Measurements from ENCODE around the gene PRIMA1. TPM values are rescaled to one million over a fixed set of nuclear protein-coding genes. Genes with fewer than 3 reads are reported as not detected.

PRIMA1 gene
- polyA plus RNA-seq, 3 donors: 0.69 to 7.9 (median 3.4) TPM

DNA sequence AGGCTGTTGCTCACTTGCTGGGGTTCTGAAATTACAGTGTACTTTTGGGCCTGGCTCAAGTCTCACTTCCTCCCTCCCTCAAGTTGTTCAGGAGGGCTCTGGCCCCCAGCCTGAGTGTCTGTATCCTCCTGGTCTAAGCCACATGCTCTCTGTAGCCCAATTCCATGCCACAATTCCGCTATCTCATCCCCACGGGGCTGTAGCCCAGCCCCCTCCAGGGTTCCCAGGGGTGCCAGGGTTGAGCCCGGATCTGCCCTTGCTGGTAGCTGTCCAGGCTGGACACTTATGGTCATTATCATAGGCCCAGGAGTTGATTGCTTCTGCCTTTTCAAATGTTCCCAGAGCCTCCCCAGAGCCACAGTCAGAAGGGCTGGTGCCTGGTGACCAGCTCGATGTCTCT lies 65.3 kb downstream of the PRIMA1 start:
- 67 to 85% (median 81%) methylated on average over 4 of the region's 4 CpGs for WGBS, 3 donors
- no peak overlapping the region for H3K27ac ChIP-seq (ENCODE audit: low read depth, low read length)

GRCh38 chr14:93720981-93721483 lies 67.3 kb downstream of the PRIMA1 start:
- H3K27ac ChIP-seq (ENCODE audit: low read depth, low read length): no peak overlapping the region
- WGBS, 3 donors: 85 to 91% (median 90%) methylated on average over 13 of the region's 13 CpGs

- WGBS, 3 donors: 85 to 89% (median 88%) methylated on average over 12 of the region's 12 CpGs
- no peak overlapping the region for H3K27ac ChIP-seq (ENCODE audit: low read depth, low read length)
Measured at GRCh38 chr14:93720076-93720815, 68.0 kb downstream of the PRIMA1 start.

DNA sequence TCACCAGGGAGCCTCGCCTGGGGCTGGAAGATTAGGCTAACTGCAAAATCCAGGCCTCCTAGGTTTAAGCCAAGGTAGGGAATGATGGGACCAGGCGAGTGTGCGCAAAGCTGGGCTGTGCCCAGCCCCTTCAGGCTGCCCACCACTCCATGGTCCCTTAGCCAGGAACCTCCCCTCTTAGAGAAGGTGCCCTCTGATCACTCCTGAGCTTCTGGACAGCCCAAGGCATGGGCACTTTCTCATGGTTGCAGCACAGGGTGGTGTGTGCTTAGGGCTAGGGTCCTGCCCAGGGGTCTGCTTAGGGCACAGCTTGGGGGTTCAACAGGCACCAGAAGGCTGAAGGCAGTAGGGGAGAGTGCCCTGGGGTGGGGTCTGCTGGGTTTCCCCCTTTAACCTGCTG lies 69.0 kb downstream of the PRIMA1 start:
- 87 to 91% (median 87%) methylated on average over 3 of the region's 3 CpGs for WGBS, 3 donors
- no peak overlapping the region for H3K27ac ChIP-seq (ENCODE audit: low read depth, low read length)

GRCh38 chr14:93717668-93718320 lies 70.5 kb downstream of the PRIMA1 start:
- no peak overlapping the region for H3K27ac ChIP-seq (ENCODE audit: low read depth, low read length)
- WGBS, 3 donors: 83 to 89% (median 83%) methylated on average over 13 of the region's 13 CpGs

- WGBS, 3 donors: 84 to 89% (median 88%) methylated on average over 14 of the region's 14 CpGs
Measured at GRCh38 chr14:93716746-93717667, 71.3 kb downstream of the PRIMA1 start.

GRCh38 chr14:93716002-93716745 lies 72.1 kb downstream of the PRIMA1 start:
- no peak overlapping the region for H3K27ac ChIP-seq (ENCODE audit: low read depth, low read length)
- 86 to 89% (median 88%) methylated on average over 8 of the region's 8 CpGs for WGBS, 3 donors

More at GRCh38 chr14:93716746-93717667, 71.3 kb downstream of the PRIMA1 start:
- no peak overlapping the region for H3K27ac ChIP-seq (ENCODE audit: low read depth, low read length)

- no peak overlapping the region for H3K27ac ChIP-seq (ENCODE audit: low read depth, low read length)
- 67 to 77% (median 72%) methylated on average over 13 of the region's 13 CpGs for WGBS, 3 donors
Measured at GRCh38 chr14:93715279-93715927, 72.9 kb downstream of the PRIMA1 start.

GRCh38 chr14:93714605-93715004 lies 73.7 kb downstream of the PRIMA1 start:
- WGBS, 3 donors: 51 to 73% (median 72%) methylated on average over 7 of the region's 7 CpGs

DNA sequence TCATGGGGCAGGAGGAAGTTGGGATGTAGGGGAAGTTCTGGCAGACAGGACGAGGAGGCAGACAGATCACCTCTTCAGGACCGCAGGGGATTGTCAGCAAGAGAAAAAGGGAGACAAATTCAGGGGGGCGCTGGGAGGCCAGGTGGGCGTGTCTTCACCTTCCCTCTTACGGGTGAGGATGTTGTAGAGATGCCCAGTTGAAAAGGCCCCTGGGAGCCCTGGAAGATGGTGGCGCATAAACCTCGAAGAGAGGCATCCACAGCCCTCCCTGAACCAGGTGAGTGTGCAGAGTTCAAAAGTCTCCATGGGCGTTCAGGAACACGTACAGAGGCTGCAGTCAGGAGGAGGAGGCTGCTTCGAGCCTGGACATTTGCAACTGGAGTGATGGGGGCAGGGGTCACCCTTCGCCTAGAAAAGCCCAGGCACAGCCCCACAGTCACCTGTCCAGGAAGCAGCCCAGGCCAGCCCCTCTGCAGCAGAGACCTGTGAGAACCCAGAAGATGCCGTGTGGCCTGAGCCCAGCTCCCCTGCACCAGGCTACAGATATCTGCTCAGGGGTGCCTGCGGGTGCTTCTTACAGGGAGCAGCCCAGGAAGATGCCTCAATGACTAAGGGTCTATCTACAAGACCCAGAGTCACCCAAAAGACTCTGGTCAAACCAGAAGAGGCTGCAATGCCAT lies 74.4 kb downstream of the PRIMA1 start:
- H3K27ac ChIP-seq (ENCODE audit: low read depth, low read length): no peak overlapping the region
- WGBS, 3 donors: 54 to 68% (median 59%) methylated on average over 13 of the region's 13 CpGs

More at GRCh38 chr14:93714605-93715004, 73.7 kb downstream of the PRIMA1 start:
- no peak overlapping the region for H3K27ac ChIP-seq (ENCODE audit: low read depth, low read length)

DNA sequence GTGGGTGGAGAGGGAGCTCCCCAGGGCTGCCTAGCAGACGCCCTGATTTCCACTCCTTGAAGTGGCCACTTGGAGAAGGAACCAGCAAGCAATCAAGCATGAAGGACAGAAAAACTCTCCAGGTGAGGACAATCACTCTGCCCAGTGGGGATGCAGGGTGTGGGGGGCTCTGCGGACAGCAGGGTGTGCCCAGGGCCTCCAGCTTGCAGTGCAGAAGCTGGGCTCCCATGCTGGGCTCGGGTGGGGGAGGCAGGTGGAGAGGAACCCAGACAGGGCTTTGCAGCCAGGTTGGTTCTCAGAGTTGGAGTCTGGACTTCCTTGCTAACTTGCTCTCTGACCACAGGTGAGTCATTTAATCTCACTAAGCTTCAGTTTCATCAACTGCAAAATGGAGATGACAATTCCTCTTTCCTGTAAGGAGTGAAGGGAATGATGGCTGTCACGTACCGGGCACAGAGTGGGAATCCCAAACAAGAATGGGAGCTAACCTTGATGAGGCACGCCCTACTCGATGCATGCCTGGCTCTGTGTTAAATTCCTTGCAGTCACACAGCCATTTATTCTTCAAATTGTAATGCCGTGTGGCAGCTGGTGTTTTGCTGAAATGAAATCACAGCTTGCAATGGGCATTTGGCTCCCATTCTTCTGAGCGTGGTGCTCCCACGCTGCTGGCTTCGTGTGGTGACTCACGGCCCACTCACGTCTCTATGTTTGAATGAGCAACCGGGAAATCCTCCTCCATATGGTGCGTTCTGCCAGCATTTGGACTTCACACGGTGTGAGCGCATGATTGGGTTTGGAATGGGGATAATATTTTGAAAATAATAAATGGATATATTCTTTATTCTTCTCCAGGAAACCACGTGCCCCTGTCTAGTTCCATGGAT lies 75.2 kb downstream of the PRIMA1 start:
- 64 to 67% (median 65%) methylated on average over 18 of the region's 18 CpGs for WGBS, 3 donors
- no peak overlapping the region for H3K27ac ChIP-seq (ENCODE audit: low read depth, low read length)

DNA sequence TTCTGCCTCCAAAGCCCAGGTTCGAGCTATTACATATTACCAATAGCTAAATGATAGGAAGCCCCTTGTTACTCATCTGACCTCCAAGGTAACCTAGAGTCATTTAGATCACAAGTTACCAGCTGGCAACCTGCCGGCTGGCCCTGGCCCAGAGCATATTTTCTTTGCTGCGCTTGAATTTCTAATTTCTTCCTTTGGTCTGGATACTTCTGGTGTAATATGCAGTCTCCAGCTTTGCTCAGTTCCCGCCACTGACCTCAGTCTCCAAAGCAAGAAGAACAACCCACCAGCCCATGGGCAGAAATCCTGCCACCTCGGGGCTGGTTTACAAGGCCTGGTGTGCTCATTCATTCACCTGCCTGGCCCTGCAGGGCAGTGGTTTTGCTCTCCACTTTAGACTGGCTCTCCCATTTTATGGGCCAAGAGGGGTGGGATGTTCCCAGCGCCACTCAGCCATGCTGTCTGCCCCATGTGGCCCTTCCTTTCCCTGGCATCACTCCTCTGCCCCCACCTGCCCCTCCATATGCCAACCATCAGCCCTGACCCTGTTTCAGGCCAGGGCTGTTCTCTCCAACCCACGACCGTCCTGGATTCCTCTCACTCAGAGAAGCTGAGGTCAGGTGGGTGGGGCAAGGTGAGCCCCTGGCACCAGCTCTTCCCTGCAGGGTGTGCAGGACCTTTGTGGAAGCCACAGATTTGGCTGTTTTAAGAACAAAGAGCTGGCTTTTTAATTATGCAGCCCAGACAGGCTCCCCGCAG lies 76.0 kb downstream of the PRIMA1 start:
- no peak overlapping the region for H3K27ac ChIP-seq (ENCODE audit: low read depth, low read length)
- WGBS, 3 donors: 52 to 75% (median 64%) methylated on average over 9 of the region's 9 CpGs

DNA sequence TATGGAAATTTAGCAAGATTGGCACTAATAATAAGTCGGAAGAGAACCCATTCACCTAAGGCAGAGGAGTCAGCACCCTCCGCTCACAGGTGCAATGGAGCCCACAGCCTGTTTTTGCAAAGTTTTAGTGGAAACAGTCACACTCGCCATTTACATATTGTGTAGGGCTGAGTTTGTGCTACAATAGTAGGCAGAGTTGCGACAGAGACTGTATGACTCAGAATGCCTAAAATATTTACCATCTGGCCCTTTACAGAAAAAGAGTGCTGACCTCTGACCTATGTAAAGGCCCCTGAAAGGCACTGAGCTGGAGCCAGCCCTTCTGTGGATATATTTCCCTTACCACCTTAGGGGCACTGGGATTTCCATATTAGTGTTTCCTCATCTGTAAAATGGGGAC lies 79.0 kb downstream of the PRIMA1 start:
- no peak overlapping the region for H3K27ac ChIP-seq (ENCODE audit: low read depth, low read length)
- WGBS, 3 donors: 89 to 94% (median 90%) methylated on average over 4 of the region's 4 CpGs

DNA sequence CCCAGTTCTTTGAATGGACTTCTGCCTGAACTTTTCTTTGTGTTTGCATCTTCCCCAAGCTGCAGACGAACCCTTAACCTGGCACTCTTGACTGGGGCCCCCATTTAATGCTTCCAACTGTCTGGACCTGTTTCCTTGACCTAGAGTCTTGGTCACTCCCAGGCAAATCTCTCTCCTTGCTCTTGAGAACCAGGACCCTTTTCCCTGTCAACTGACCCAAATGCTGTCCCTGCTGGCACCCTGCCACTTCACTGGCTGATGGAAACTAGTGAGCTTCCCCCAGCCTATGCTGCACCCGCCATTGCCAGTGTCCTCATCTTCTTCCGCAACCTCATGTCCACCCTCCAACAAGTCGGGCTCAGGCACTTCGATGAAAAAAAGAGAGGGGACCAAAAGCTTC lies 79.5 kb downstream of the PRIMA1 start:
- H3K27ac ChIP-seq (ENCODE audit: low read depth, low read length): no peak overlapping the region
- WGBS, 3 donors: 84 to 94% (median 94%) methylated on average over 5 of the region's 5 CpGs

DNA sequence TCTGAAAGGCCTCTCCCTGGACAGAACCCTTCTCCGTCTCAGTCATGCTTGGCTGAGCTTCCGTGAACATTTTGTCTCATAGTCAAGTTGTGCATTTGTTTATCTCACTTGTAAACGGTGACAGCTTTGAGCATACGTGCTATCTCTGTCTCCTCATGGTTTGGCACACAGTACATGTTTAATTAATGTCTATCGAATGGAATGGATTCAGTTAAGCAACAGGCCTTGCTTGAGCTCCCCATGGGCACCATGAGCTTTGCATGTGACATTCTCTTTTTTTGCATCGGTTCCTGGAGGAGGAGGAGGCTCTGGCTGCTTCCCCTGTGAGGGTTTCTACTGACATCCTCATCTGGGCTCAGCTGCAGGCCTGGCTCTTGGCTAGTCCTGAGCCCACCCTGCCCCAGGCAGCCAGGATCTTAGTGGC lies 80.0 kb downstream of the PRIMA1 start:
- 59 to 70% (median 62%) methylated on average over 6 of the region's 6 CpGs for whole genome bisulfite sequencing, 3 donors
- H3K27ac ChIP-seq (ENCODE audit: low read depth, low read length): no peak overlapping the region
